ENCODE measurements around the gene TMEM116.
"Not testable (repeated sequence)": the region's sequence is repeated elsewhere in the genome, so short reads cannot be mapped to it uniquely, and the experiment has no call there.

GRCh38 chr12:111994211-111995111 lies 18.5 kb downstream of the TMEM116 start:
- TF ChIP-seq CTCF (IDR thresholded peaks at IDR 0.05; ENCODE audit: extremely low read depth in 1 of 2, insufficient read depth in 1 of 2, low read depth in 1 of 2, low read length in 2 of 2); MAX (IDR thresholded peaks at IDR 0.05; ENCODE audit: insufficient read depth, insufficient read length); POLR2A (IDR thresholded peaks at IDR 0.05; ENCODE audit: low read depth, low read length); EZH2 (IDR thresholded peaks at IDR 0.05; ENCODE audit: borderline replicate concordance, low read depth, low read length, severe bottlenecking); POLR2AphosphoS5 (IDR thresholded peaks at IDR 0.05; ENCODE audit: insufficient read depth, low read depth, low read length); GATA2 (IDR thresholded peaks at IDR 0.05; ENCODE audit: insufficient read depth, insufficient read length, low read depth, low read length); MYC (IDR thresholded peaks at IDR 0.05; ENCODE audit: low read depth, low read length); FOS (IDR thresholded peaks at IDR 0.05; ENCODE audit: borderline replicate concordance, insufficient read depth, low read length): not testable (repeated sequence)

Measured in endothelial cell of umbilical vein (primary cell).